Right lobe of liver (tissue), 4 donors: ENCODE results near the gene ADCY1.
"Not testable (repeated sequence)": the region's sequence is repeated elsewhere in the genome, so short reads cannot be mapped to it uniquely, and the experiment has no call there.

Experiments used
- POLR2A ChIP-seq: fragments of 450-650 bp; IDR thresholded peaks from one replicate; pipeline ENCODE4 v1.6.1; 2017; ENCODE audit warnings: antibody characterized with exemption, mild to moderate bottlenecking
- TF ChIP-seq, protein P1 (sequence below), 4 donors: fragments of 200-600 bp in 3 of 4; fragments of 450-650 bp in 1 of 4; IDR thresholded peaks; one replicate each; pipeline versions ENCODE4 v1.5.1 to v1.8.0; 2016 to 2022; ENCODE audit warnings: antibody characterized with exemption in 4 of 4, mild to moderate bottlenecking in 2 of 4
- donor health status: DM: no; HTN: no; CAD: no.
- donor health status: DM: no; HTN: no; CAD: no.
- donor health status: DM: no; HTN: yes; CAD: no.

DNA sequence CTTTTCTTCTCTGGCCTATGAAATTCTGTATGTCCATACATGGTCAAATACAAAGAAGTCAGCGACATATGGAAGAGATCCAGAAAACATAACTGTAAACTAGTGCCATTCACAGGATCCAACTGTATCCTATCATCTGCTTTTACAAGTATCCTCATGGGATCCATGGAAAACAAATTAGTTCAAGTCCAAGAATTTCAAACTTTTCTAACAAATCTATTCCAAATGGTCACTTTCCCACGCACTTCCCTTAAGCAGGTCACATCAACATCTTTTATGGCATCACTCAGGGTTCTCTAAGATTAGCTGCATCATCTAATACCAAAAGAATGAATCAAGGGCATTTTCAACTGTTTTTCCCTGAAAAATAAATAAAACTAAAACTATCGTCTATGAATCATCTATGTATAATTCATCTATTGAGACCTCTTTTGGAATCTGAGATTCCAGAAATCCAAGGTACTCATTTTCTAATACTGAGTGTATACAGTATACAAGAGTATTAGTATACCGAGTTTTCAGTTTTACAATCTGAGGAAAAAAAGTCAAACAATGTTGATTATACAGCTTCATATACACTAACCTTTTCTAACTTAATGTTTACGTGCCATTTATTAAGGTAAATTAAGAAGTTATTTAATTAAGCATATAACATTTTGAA, 187.5 kb downstream of the ADCY1 start:
- TF ChIP-seq, protein P1, sequence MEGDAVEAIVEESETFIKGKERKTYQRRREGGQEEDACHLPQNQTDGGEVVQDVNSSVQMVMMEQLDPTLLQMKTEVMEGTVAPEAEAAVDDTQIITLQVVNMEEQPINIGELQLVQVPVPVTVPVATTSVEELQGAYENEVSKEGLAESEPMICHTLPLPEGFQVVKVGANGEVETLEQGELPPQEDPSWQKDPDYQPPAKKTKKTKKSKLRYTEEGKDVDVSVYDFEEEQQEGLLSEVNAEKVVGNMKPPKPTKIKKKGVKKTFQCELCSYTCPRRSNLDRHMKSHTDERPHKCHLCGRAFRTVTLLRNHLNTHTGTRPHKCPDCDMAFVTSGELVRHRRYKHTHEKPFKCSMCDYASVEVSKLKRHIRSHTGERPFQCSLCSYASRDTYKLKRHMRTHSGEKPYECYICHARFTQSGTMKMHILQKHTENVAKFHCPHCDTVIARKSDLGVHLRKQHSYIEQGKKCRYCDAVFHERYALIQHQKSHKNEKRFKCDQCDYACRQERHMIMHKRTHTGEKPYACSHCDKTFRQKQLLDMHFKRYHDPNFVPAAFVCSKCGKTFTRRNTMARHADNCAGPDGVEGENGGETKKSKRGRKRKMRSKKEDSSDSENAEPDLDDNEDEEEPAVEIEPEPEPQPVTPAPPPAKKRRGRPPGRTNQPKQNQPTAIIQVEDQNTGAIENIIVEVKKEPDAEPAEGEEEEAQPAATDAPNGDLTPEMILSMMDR (IDR thresholded peaks at IDR 0.05), result not testable (repeated sequence)
- TF ChIP-seq POLR2A, result not testable (repeated sequence)
